ENCODE results near the gene HDGFL3.
"Not testable (repeated sequence)": the region's sequence is repeated elsewhere in the genome, so short reads cannot be mapped to it uniquely, and the experiment has no call there.

HDGFL3 gene

GRCh38 chr15:83142151-83142550 lies 65.5 kb downstream of the HDGFL3 start:
- DNase-seq (ENCODE audit: low read depth, low spot score); H3K27ac ChIP-seq: not testable (repeated sequence)

GRCh38 chr15:83132861-83133523 lies 74.6 kb downstream of the HDGFL3 start:
- DNase-seq (ENCODE audit: low read depth, low spot score), result no peak
- no peak overlapping the region for H3K27ac ChIP-seq

- DNase-seq (ENCODE audit: low read depth, low spot score), result no peak
- H3K27ac ChIP-seq, result no peak overlapping the region
Observed at GRCh38 chr15:83129791-83130190, 77.8 kb downstream of the HDGFL3 start.

- no peak for DNase-seq (ENCODE audit: low read depth, low spot score)
Observed at GRCh38 chr15:83127547-83128150, 80.0 kb downstream of the HDGFL3 start.

GRCh38 chr15:83123529-83123928 lies 84.1 kb downstream of the HDGFL3 start:
- no peak for DNase-seq (ENCODE audit: low read depth, low spot score)
- H3K27ac ChIP-seq, result no peak overlapping the region

More at GRCh38 chr15:83127547-83128150, 80.0 kb downstream of the HDGFL3 start:
- H3K27ac ChIP-seq, result no peak overlapping the region

- DNase-seq (ENCODE audit: low read depth, low spot score), result no peak
- no peak overlapping the region for H3K27ac ChIP-seq
Observed at GRCh38 chr15:83119968-83120581, 87.5 kb downstream of the HDGFL3 start.

- H3K27ac ChIP-seq, result no peak overlapping the region
- no peak for DNase-seq (ENCODE audit: low read depth, low spot score)
Observed at GRCh38 chr15:83118968-83119367, 88.7 kb downstream of the HDGFL3 start.

GRCh38 chr15:83118291-83118827 lies 89.3 kb downstream of the HDGFL3 start:
- no peak for DNase-seq (ENCODE audit: low read depth, low spot score)
- no peak overlapping the region for H3K27ac ChIP-seq

- DNase-seq (ENCODE audit: low read depth, low spot score), result no peak
- no peak overlapping the region for H3K27ac ChIP-seq
Observed at GRCh38 chr15:83115831-83116565, 91.6 kb downstream of the HDGFL3 start.

- no peak overlapping the region for H3K27ac ChIP-seq
- DNase-seq (ENCODE audit: low read depth, low spot score), result no peak
Observed at GRCh38 chr15:83115410-83115809, 92.2 kb downstream of the HDGFL3 start.

GRCh38 chr15:83114856-83115255 lies 92.8 kb downstream of the HDGFL3 start:
- no peak overlapping the region for H3K27ac ChIP-seq
- no peak for DNase-seq (ENCODE audit: low read depth, low spot score)

GRCh38 chr15:83113881-83114674 lies 93.5 kb downstream of the HDGFL3 start:
- H3K27ac ChIP-seq, result no peak overlapping the region
- no peak for DNase-seq (ENCODE audit: low read depth, low spot score)

- no peak for DNase-seq (ENCODE audit: low read depth, low spot score)
- no peak overlapping the region for H3K27ac ChIP-seq
Observed at GRCh38 chr15:83112956-83113299, 94.7 kb downstream of the HDGFL3 start.

GRCh38 chr15:83112233-83112955 lies 95.2 kb downstream of the HDGFL3 start:
- no peak for DNase-seq (ENCODE audit: low read depth, low spot score)
- no peak overlapping the region for H3K27ac ChIP-seq

GRCh38 chr15:83111149-83111548 lies 96.5 kb downstream of the HDGFL3 start:
- no peak overlapping the region for H3K27ac ChIP-seq
- no peak for DNase-seq (ENCODE audit: low read depth, low spot score)

GRCh38 chr15:83110381-83110780 lies 97.2 kb downstream of the HDGFL3 start:
- DNase-seq (ENCODE audit: low read depth, low spot score), result no peak

GRCh38 chr15:83109532-83109931 lies 98.1 kb downstream of the HDGFL3 start:
- no peak overlapping the region for H3K27ac ChIP-seq
- no peak for DNase-seq (ENCODE audit: low read depth, low spot score)

More at GRCh38 chr15:83110381-83110780, 97.2 kb downstream of the HDGFL3 start:
- no peak overlapping the region for H3K27ac ChIP-seq

- no peak for DNase-seq (ENCODE audit: low read depth, low spot score)
- peak overlapping the region; percentile 24 for H3K27ac ChIP-seq
Observed at GRCh38 chr15:83108266-83109219, 99.1 kb downstream of the HDGFL3 start.

Measured in epithelial cell of prostate (primary cell).